ENCODE data around the gene TMC6.

The TMC6 gene

DNA sequence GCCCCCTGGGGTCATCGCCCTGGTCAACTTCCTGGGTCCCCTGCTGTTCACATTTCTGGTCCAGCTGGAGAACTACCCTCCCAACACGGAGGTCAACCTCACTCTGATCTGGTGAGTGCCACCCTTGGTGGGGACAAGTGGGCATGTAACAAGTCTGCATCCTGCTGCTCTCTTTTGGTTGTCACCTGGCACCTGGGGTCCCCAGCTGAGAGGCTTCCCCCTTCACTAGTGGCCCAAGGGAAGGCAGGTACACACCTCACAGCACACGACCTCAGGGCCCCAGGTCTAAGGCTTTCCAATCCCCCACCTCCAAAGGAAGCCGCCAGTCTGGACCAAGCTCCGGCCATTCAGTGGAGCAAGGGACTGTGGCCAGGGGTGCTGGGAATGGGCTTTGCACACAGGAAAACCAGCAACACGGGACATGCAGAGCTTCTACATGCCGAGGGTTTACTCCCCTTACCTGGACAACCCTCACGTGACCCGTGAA lies 6.4 kb upstream of the TMC6 start:
- no peak for DNase-seq

DNA sequence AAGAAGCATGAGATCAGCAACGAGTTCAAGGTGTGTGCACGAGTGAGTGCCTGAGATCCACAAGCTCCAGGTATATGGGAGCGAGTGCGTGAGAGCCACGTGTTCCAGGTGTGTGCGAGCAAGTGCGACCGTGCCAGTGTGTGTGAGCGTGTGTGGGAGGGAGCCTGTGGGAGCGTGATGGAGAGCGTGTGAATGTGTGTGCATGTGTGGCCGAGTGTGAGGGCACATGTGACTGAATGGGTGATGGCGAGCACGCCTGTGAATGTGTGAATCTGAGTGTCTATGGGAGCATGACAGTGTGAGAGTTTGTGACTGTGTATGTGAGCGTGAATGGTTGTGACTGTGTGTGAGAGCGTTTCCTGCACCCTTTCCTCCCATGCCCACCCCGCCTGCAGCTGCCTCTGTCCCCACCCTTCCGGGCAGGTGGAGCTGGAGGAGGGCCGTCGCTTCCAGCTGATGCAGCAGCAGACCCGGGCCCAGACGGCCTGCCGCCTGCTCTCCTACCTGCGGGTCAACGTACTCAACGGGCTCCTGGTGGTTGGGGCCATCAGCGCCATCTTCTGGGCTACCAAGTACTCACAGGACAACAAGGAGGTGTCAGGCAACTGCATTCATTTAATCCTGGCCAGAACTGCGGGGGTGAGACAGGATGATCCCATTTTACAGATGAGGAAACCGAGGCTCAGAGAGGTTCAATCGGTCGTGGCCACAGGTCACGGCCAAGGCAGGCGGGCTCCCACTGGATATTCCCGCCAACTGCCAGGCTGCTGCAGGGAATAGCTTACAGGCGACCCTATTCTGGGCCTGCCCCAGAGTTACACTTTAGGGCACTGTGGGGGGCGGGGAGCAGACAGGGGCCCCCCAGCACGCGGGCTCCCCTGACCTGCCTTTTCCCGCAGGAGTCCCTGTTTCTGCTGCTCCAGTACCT lies 5.7 kb upstream of the TMC6 start:
- no peak for DNase-seq

DNA sequence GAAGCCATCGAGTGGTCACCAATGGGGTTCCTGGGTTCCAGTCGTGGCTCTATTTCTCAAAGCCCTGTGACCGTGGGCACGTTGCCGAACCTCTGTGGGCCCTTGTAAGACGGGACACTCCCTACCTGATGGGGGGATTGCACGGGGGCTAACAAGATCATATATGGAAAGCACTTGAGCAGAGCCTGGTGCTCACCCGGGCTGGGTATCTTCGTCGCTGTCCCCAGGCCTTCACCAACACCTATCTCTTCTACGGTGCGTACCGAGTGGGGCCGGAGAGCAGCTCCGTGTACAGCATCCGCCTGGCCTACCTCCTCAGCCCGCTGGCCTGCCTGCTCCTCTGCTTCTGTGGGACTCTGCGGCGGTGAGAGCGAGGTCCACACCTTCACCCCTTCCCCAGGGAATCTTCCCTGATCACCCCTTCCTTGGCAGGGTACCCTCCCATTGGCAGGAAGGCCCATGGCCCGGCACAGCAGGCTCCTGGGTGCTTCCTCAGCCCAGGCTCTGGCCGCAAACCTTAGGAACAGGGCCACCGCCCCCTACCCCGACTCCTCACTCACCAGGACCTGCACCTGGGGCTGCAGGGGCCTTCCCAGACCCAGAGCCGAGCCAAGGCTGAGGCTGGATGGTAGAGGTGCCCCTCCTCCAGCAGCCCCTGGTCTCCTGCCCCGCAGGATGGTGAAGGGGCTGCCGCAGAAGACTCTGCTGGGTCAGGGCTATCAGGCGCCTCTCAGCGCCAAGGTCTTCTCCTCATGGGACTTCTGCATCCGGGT lies 4.8 kb upstream of the TMC6 start:
- DNase-seq = no peak

DNA sequence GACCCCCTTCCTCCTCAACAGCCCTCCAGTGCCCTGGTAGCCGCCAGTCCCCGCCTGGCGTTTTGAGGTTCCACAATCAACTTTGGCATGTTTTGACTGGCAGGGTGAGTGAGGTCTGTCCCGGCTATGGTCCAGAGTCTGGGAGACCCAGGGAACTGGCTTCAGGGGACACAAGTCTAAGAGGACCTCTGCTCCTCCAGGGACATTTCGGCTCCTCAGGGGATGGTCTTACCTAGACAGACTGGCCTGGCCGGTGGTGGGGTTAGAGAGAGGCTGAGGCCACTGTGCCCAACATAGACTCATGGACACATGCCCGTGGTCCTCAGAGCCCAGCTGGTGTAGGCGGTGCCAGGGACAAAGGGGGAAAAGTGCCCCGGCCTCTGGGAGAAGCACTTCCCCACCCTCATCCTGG lies 4.2 kb upstream of the TMC6 start:
- DNase-seq = no peak

DNA sequence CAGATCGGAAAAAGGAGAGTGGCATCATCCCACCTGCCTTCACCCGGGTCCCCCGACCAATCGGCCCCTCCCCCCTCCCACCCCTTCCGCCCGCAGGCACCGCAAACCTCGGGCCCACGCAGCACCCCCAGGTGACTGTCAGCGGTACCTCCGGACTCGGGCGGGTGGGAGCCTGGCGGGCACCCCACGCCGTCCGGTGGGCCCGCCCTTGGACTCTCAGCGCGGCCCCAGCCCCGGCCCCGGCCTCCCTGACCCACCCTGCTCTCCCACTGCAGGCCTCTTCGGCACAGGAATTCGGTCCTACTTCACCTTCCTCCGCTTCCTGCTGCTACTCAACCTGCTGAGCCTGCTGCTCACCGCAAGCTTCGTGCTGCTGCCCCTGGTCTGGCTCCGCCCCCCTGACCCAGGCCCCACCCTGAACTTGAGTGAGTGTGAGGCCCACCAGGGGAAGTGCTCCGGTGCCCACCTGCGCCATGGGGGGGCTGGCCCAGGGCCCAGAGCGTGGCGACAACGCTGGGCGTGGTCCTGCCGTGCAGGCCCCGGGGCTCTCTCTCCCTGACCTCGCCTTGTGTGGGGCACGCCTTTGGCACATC lies 3.6 kb upstream of the TMC6 start:
- DNase-seq = no peak

DNA sequence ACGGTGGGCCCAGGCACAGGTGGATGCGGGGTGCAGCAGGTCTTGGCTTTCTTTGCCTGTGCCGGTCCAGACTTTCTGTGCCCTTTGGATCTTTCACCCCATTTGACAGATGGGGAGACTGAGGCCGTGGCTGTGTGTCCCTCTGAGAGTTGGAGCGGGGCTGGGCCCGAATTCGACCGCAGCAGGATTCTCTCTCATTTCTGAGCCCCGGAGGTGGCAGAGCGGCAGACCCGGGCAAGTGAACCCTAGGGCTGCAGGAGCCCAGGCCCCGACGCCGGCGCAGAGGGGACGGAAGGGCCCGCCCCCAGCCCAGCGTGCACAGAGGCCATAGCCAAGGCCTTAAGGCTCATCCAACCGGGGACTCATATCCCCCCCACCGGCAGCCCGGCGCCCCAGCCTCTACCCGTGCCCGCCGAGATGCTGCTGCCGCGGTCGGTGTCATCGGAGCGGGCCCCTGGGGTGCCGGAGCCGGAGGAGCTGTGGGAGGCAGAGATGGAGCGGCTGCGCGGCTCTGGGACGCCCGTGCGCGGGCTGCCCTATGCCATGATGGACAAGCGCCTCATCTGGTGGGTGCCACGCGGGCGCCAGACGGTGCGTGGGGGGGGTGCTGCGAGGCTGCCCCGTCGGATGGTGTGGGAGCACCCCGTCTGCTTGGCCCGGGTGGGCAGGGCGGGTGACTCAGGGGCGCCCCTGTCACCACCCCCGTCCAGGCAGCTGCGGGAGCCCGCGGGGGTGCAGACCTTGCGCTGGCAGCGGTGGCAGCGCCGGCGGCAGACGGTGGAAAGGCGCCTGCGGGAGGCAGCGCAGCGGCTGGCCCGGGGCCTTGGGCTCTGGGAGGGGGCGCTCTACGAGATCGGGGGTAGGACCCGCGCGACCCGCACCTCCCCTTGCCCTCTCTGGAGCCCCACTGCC lies 2.9 kb upstream of the TMC6 start:
- no peak for DNase-seq

DNA sequence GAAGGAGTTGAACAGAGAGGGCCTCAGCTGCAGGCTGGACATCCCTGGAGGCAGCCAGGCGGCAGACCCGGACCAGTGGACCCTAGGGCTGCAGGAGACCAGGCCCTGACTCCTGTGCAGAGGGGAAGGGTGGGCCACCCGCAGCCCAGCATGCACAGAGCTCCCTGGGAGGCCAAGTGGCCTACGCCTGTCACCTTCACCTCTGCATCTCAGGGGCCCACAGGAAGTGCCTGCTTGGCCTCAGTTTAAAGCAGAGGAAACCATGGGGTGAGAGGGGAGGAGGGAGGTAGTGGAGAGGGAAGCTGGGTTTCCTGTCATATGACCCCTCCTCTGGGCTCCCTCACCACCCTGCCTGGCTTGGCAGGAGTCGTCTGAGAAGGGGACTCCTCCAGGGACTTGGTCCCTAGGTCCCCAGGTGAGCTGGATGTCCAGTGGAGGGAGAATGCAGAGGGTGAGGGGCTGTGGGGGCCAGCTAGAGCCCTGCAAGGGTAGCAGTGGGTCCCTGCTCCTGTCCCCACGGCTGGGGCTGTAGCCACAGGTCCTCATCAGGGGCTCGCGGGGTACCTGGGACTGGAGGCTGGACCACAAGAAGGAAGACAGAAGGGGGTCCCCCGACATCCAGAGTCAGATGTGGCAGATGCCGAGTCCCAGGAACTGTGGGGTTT lies 2.0 kb upstream of the TMC6 start, which contains the start of gene TMC8:
TSS of gene TMC8 (plus strand) at position 335 of the 665 bp plus-strand sequence. CDS start 818 bp downstream, outside the sequence.
- no peak for DNase-seq

DNA sequence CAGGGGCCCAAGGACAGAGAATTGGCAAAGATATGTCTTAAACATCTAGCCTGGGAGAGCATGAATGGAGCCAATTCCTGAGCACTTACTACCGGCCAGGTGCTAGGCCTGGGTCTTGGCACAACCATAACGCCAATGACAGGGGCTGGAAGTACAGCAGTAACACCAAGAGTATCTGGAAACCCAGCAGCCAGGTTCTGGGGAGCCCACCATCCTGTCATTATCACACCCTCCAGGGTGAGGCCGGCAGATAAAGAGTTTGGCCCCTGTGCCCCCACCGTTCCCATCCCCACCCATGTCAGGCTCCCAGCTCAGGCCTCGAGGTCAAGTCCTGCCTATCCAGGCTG lies 1.5 kb upstream of the TMC6 start:
- no peak for DNase-seq

DNA sequence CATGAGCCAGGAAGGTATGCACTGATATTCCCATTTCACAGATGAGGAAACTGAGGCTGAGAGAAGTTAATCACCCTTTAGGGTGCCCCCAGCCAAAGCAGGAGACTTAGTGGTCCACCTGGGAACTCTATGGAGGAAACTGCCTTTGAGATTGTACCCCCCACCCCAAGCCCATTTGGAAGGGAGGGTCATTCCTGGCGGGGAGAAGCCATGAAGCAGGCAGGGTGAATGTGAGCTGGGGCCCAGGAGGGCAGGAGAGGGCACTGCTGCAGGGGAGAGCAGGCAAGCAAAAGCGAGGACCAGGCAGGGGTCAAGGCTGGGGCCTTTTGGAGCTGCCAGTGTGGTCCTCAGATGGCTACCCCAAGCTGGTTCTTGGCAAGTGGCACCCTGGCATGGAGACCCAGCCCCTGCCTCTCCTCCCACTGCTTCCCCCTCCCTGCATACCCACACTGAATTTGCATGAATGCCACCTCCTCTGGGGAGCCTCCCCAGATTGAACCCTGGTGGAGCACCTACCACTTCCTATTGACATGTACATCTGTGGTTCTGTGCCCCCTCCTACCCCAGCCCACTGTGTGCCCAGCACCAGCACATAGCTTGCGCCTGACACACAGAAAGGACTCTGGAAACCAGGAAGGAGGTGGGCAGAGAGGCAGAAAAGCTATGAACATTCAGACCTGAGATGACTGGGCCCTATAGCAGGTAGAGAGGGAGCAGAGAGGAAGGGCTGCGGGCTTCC lies 965 bp upstream of the TMC6 start:
- no peak for DNase-seq

DNA sequence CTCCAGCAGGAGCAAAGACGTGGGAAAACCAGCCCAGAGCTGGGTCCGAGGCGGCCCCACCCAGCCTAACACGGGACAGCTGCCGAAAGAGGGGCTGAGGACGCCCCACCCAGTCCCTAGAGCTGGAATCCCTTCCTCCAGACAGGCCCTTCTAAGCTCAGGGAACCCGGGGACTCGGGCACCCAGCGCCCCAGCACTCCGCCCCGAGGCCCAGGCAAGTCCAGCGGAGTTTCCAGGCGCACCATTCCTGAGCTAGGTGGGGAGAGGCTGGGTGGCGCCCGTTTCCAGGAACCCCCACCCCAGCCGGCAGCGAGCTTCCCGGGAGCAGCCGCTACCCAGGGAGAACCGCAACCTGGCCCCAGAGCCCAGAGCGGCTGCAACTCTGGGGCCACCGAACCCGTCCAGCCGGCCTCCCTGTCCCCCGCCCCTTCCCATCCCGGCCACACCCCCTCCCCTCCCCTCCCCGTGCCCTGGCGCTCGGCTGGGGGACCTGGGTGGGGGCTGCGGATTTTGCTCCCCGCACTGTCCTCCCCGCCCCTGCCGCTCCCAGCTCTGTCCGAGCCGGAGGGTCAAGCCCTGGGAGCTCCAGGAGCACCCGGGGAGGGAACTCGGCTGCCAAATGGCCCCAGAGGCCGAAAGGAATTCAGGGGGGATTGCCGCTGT lies 536 bp downstream of the TMC6 start:
- DNase-seq = no peak

DNA sequence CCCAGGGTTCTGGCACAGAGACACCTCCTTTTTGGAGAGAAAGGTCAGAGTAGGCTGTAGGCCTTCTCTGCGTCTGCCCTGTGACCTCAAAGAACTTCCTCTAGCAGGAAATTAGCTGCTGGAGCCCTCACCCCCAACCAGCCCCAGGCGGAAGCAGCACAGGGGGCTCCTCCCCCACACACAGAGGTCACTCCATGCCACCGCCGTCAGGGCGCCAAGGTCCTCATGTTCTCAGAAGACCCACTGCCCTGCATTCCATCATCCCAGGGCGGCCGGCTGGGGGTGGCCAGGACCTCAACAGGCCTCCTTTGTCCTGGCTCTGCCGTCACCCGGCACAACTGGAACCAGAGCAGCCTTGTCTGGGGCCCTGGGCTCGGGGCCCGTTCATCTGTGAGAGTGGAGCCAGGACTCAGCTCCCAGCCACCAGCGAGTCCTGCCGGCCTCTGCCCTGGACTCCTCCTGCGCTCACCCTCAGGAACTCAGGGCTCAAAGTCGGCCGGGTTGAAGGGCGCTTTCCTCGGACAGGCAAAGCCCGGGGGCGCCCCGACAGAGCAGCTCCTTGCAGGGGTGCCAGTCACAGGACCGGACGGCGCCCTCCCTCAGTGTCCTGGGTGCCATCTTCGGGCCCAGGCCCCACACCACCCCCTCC lies 1.2 kb downstream of the TMC6 start:
- peak; percentile 65 for DNase-seq

DNA sequence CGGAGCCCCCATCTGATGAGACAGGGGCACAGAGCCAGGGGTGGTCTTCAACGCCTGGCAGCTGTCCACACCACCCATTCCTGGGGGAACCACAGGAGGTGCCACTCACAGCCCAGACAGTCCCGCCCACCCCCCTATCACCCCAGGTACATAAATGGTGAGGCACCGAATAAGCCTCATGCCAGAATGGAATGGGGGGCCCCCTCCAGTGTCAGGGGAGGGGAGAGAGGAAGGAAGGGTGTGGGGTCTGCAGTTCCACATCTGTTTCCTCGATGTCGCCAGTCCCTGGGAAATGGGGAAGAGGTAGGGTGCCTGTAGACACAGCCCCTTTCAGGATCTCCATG lies 1.7 kb downstream of the TMC6 start:
- no peak for DNase-seq

DNA sequence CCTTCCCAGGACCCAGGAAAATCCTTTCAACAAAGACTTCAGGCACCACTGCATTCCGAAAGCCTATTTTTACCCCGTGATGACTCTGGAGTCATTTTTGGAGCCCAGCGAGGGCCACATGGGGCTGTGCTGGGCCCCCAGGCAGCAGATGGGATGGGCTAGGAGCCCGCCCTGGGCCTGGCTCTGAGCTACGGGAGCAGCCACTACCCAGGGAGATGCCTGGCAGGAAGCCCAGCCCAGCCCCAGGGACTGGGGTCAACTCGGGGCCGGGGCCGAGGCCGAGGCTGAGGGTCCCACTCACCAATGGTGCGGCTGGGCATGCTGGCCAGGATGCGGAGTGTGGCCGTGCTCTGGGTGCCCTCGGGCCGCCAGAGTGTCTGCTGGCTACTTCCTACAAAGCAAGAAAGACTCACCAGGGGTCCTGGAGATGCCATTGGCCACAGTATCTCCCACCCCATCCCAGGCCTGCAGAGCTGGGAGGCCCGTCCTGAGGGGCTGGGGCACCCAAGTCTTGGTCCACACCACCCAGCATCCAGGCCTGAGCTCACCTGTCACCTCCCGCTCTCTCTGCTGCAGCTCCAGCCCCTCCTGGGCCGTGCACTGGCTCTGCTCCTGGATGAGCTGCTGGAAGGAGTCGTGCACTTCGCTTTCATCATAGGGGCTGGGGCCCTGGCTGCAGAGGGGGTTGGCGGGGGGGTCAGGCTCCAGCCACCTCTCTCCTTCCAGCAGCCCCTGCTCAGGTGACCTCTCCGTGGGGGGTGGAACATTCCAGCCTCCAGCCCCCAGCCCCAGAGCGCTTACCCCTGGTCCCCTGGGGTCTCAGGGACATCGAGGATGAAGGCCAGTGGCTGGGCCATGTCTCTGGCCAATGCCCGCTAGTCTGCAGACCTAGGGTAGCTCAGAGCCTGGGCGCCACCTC lies 2.3 kb downstream of the TMC6 start:
- DNase-seq = no peak

DNA sequence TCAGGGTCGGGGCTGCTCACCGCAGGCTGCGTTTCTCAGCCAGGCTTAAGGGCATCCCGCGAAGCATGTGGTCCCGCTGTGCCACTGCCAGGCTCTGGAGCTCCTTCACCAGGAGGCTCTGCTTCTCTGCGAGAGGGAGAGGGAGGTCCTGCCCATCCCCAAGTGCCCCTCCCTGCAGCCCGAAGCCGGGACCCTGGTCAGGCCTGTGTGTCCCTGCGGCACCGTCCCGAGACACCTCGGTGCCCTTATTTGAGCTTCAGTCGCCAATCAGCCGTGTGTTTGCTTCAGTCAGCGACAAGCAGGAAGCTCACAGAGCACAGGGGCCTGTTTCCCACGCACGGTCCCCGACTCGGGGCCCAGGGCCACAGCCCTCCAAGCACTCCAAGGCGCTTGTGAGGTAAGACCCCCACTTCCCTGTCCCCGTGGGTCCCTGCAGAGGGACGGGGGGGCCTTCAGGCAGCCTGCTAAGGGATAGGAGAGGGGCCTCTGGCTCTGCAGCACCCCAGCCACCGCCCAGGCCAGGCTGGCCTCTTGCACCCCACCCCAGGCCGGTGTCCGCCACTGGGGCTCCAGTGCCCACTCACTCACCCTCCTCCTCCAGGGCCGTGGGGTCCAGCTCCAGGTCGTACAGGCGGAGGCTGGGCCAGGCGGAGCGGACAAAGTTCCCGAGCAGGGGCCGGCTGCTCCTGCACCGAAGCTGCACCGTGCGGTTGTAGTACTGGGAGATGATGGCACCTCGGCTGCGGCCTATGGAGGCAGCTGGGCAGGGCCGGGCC lies 3.2 kb downstream of the TMC6 start:
- no peak for DNase-seq

DNA sequence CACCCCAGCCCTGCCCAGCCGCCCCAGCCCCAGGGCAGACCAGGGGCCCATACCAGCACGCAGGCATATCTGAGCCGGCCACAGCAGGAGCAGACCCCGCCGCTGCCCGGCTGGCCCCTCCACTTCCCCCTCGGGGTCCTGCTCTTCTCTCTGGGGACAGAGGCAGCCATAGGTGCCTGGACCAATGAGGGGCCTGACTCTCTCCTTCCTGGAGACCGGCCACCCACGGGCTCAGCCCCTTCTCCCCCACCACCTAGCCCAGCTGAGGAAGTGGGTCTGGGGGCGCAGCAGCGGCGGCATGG lies 3.8 kb downstream of the TMC6 start:
- DNase-seq = no peak

DNA sequence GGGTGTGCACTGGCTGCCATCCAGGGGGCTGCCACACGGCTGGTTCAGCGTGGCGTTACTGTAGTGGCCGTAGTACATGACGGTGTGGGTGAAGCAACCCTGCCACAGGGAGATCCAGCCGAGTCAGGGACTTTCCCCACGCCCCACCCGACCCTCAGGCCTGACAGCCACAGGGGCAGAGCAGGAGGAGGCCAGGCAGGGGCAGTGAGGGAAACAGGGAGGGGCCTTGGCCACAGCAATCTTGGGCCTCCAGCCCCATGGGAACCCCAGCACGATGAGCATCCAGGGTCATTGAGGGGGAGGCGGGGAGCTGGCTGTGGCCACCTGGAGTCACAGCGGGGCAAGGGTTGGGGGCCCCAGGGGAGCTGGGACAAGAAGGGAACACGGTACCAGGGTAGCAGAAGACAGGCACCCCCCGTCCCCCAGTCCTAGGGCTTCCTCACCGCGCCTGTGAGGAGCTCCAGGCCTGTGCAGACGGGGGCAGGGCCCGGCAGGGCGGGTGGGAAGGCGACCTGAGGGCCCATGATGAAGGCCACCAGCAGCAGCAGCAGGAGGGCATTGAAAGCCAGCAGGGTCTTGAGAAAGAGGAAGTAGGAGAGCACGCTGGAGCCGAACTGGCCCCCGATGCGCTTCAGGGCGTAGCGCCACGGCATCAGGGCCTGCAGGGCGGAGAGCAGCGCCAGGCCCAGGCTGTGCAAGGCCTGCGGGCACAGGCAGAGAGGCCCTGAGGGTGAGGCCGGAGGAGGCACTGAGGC lies 4.3 kb downstream of the TMC6 start:
- no peak for DNase-seq

DNA sequence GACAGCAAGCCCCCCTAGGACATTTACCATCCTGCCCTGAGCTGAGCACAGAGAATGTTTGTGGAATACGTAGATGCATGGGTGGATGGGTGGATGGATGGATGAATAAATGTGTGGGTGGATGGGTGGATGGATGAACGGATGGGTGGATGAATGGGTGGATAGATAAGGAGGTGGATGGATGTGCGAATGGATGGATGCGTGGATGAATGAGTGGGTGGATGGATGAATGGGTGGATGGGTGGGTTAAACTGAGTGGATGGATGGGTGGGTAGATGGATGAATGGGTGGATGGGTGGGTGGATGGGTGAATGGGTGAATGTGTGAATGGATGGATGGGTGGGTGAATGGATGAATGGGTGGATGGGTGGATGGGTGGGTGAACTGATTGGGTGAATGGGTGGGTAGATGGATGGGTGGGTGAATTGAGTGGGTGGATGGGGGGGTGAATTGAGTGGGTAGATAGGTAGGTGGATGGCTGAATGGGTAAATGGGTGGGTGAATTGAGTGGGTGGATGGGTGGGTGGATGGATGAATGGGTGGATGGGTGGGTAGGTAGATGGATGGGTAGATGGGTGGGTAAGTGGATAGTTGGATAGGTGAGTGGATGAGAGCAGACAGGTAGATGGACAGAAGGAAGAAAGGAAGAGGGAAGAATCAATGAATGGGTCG lies 5.2 kb downstream of the TMC6 start:
- no peak for DNase-seq

Data from retina (tissue), 1 donor.